IMR-90 (cell line): ENCODE data around the gene KRTAP4-16. TPM values are rescaled to one million over a fixed set of nuclear protein-coding genes. Genes with fewer than 3 reads are reported as not detected.

Experiments used
- ATAC-seq: fragments of 200-7000 bp; cut with Tn5 transposase; 2 replicates; pipeline ENCODE4 v1.9.1; 2020; ENCODE audit warnings: low read depth, mild to moderate bottlenecking, moderate library complexity
- BruUV-seq: library from RNA; stranded (reverse); fragments of 400-500 nt; replicated peaks from 2 replicates; lab custom pipeline; 2021; lab: Mats Ljungman, UMichigan
- CTCF ChIA-PET: fragments of 300-600 bp; formaldehyde crosslinking; extraction: SDS; loops from one replicate; lab custom pipeline; 2021; ENCODE audit warnings: antibody characterized with exemption; lab: Yijun Ruan, JAX
- POLR2A ChIA-PET: fragments of 300-600 bp; sonication (Branson Sonifier 250); formaldehyde crosslinking; loops from one replicate; lab custom pipeline; 2022; ENCODE audit warnings: antibody characterized with exemption; ENCODE audit not compliant: unreplicated experiment; lab: Charles Lee
- DNase-seq: peaks from one replicate; pipeline ENCODE4 v3.0.0; 2013
- H2AFZ ChIP-seq: replicated peaks from 2 replicates; pipeline ENCODE3; 2013; ENCODE audit warnings: low read length, mild to moderate bottlenecking; ENCODE audit not compliant: poor library complexity
- H2AK5ac ChIP-seq: 2 replicates; pipeline ENCODE4 v1.6.1; 2013; ENCODE audit warnings: low read depth, low read length, inconsistent platforms
- H2AK9ac ChIP-seq: replicated peaks from 2 replicates; pipeline ENCODE3; 2013; ENCODE audit warnings: mild to moderate bottlenecking, low read depth, low read length, moderate library complexity; ENCODE audit not compliant: poor library complexity
- H2BK120ac ChIP-seq: 2 replicates; pipeline ENCODE4 v1.6.1; 2013; ENCODE audit warnings: low read depth, low read length, inconsistent platforms
- H2BK15ac ChIP-seq: 3 replicates; pipeline ENCODE4 v1.6.1; 2013; ENCODE audit warnings: low read depth, low read length, inconsistent platforms
- H2BK20ac ChIP-seq: 2 replicates; pipeline ENCODE4 v1.6.1; 2013; ENCODE audit warnings: low read depth, mild to moderate bottlenecking, inconsistent platforms, low read length, moderate library complexity
- H2BK5ac ChIP-seq: 2 replicates; pipeline ENCODE4 v1.6.1; 2013; ENCODE audit warnings: mild to moderate bottlenecking, low read depth, low read length, inconsistent platforms; ENCODE audit not compliant: poor library complexity, severe bottlenecking
- H3K14ac ChIP-seq: replicated peaks from 2 replicates; pipeline ENCODE4 v1.6.1; 2013; ENCODE audit warnings: low read depth, low read length, inconsistent platforms
- H3K18ac ChIP-seq: 2 replicates; pipeline ENCODE4 v1.6.1; 2013; ENCODE audit warnings: low read depth, low read length, control low read depth
- H3K23ac ChIP-seq: 2 replicates; pipeline ENCODE4 v1.6.1; 2013; ENCODE audit warnings: low read depth, low read length, inconsistent platforms
- H3K27ac ChIP-seq: 2 replicates; pipeline ENCODE4 v1.5.1; 2013; ENCODE audit warnings: mild to moderate bottlenecking, control low read depth, low read length; ENCODE audit not compliant: insufficient read depth
- H3K27me3 ChIP-seq: 2 replicates; pipeline ENCODE4 v1.6.1; 2013; ENCODE audit warnings: low read length; ENCODE audit not compliant: control insufficient read depth, insufficient read depth
- H3K36me3 ChIP-seq: 2 replicates; pipeline ENCODE4 v1.6.1; 2013; ENCODE audit warnings: low read length, mixed read lengths; ENCODE audit not compliant: control insufficient read depth, insufficient read depth
- H3K4ac ChIP-seq: 2 replicates; pipeline ENCODE4 v1.6.1; 2013; ENCODE audit warnings: low read depth, low read length, inconsistent platforms
- H3K4me1 ChIP-seq: 2 replicates; pipeline ENCODE4 v1.6.1; 2013; ENCODE audit warnings: low read length, mixed read lengths; ENCODE audit not compliant: control insufficient read depth, insufficient read depth
- H3K4me2 ChIP-seq: 2 replicates; pipeline ENCODE4 v1.6.1; 2013; ENCODE audit warnings: low read depth, mild to moderate bottlenecking, control low read depth, low read length, moderate library complexity
- H3K4me3 ChIP-seq: 2 replicates; pipeline ENCODE4 v1.5.1; 2013; ENCODE audit warnings: low read depth, mild to moderate bottlenecking, control low read depth, low read length, moderate library complexity; ENCODE audit not compliant: insufficient read depth
- H3K56ac ChIP-seq: 2 replicates; pipeline ENCODE4 v1.6.1; 2013; ENCODE audit warnings: low read length, inconsistent platforms; ENCODE audit not compliant: insufficient read depth; ENCODE audit errors: extremely low read depth
- H3K79me1 ChIP-seq, 2 experiments: 2 replicates each; pipeline ENCODE4 v1.6.1; 2013; ENCODE audit warnings: low read length in 2 of 2, inconsistent platforms in 1 of 2, low read depth in 1 of 2
- H3K9ac ChIP-seq: 2 replicates; pipeline ENCODE4 v1.6.1; 2013; ENCODE audit warnings: low read depth, low read length, control low read depth
- H3K9me1 ChIP-seq: 2 replicates; pipeline ENCODE4 v1.6.1; 2013; ENCODE audit warnings: low read length, inconsistent platforms; ENCODE audit not compliant: insufficient read depth
- H3K9me3 ChIP-seq: 2 replicates; pipeline ENCODE4 v1.6.1; 2013; ENCODE audit warnings: low read length; ENCODE audit not compliant: control insufficient read depth, insufficient read depth
- H4K20me1 ChIP-seq: 2 replicates; pipeline ENCODE4 v1.6.1; 2013; ENCODE audit warnings: low read length, inconsistent platforms; ENCODE audit not compliant: insufficient read depth
- H4K5ac ChIP-seq: 2 replicates; pipeline ENCODE4 v1.6.1; 2013; ENCODE audit warnings: mild to moderate bottlenecking, low read depth, low read length, control low read depth
- H4K8ac ChIP-seq, 2 experiments: 2 replicates each; pipeline ENCODE4 v1.6.1; 2013; ENCODE audit warnings: low read depth in 2 of 2, low read length in 2 of 2, control low read depth in 1 of 2, inconsistent platforms in 1 of 2
- H4K91ac ChIP-seq: 2 replicates; pipeline ENCODE4 v1.6.1; 2013; ENCODE audit warnings: low read depth, low read length, inconsistent platforms; ENCODE audit not compliant: insufficient read depth
- BHLHE40 ChIP-seq: fragments of 150-350 bp; IDR thresholded peaks from 2 replicates; pipeline ENCODE4 v1.6.1; 2016; ENCODE audit warnings: mild to moderate bottlenecking, low read depth, low read length
- CEBPB ChIP-seq: IDR thresholded peaks from 2 replicates; pipeline ENCODE4 v1.6.1; 2012; ENCODE audit warnings: low read depth, low read length, improper control_type of control experiment
- CHD1 ChIP-seq: IDR thresholded peaks from 2 replicates; pipeline ENCODE4 v1.6.1; 2012; ENCODE audit warnings: low read depth, low read length, improper control_type of control experiment
- CTCF ChIP-seq: conservative IDR thresholded peaks from 2 replicates; pipeline ENCODE4 v1.5.1; 2012; ENCODE audit warnings: mild to moderate bottlenecking, low read depth, low read length, improper control_type of control experiment
- ELK1 ChIP-seq: fragments of 150-350 bp; IDR thresholded peaks from 2 replicates; pipeline ENCODE4 v1.6.1; 2016; ENCODE audit warnings: low read depth, mild to moderate bottlenecking, low read length, moderate library complexity, borderline replicate concordance
- FOS ChIP-seq: fragments of 150-350 bp; IDR thresholded peaks from 2 replicates; pipeline ENCODE4 v1.6.1; 2016; ENCODE audit warnings: low read depth, low read length
- MAFK ChIP-seq: IDR thresholded peaks from 2 replicates; pipeline ENCODE4 v1.6.1; 2012; ENCODE audit warnings: low read depth, low read length, improper control_type of control experiment
- MAZ ChIP-seq: IDR thresholded peaks from 2 replicates; pipeline ENCODE4 v1.6.1; 2012; ENCODE audit warnings: low read depth, mild to moderate bottlenecking, low read length, improper control_type of control experiment, moderate library complexity, borderline replicate concordance
- MXI1 ChIP-seq: IDR thresholded peaks from 2 replicates; pipeline ENCODE4 v1.6.1; 2012; ENCODE audit warnings: low read depth, mild to moderate bottlenecking, low read length, moderate library complexity, borderline replicate concordance
- NFE2L2 ChIP-seq: fragments of 150-350 bp; IDR thresholded peaks from 2 replicates; pipeline ENCODE4 v1.6.1; 2016; ENCODE audit warnings: low read depth, mild to moderate bottlenecking, low read length
- POLR2A ChIP-seq: IDR thresholded peaks from 2 replicates; pipeline ENCODE4 v1.6.1; 2012; ENCODE audit warnings: mild to moderate bottlenecking, low read depth, low read length
- RAD21 ChIP-seq: IDR thresholded peaks from 2 replicates; pipeline ENCODE4 v1.6.1; 2012; ENCODE audit warnings: low read length, improper control_type of control experiment
- RCOR1 ChIP-seq: IDR thresholded peaks from 2 replicates; pipeline ENCODE4 v1.6.1; 2012; ENCODE audit warnings: mild to moderate bottlenecking, low read length, improper control_type of control experiment; ENCODE audit not compliant: insufficient replicate concordance
- RFX5 ChIP-seq: IDR thresholded peaks from 2 replicates; pipeline ENCODE4 v1.8.0; 2012; ENCODE audit warnings: low read depth, mild to moderate bottlenecking, low read length, moderate library complexity
- SMC3 ChIP-seq: fragments of 150-350 bp; IDR thresholded peaks from 2 replicates; pipeline ENCODE4 v1.6.1; 2016; ENCODE audit warnings: low read depth, mild to moderate bottlenecking, antibody characterized with exemption, low read length, moderate library complexity
- USF2 ChIP-seq: fragments of 150-350 bp; IDR thresholded peaks from 2 replicates; pipeline ENCODE4 v1.6.1; 2017; ENCODE audit warnings: mild to moderate bottlenecking, antibody characterized with exemption, low read length, low read depth
- dilution Hi-C: fragments of 300-500 bp; cut with HindIII; formaldehyde crosslinking; loops from one replicate; pipeline ENCODE4 v1.14.3; 2018; ENCODE audit warnings: low sequenced_read_pairs; ENCODE audit not compliant: unreplicated experiment
- in situ Hi-C: fragments of 300-500 bp; cut with MboI; formaldehyde crosslinking; loops from 3 replicates; pipeline ENCODE4 v1.14.3; 2019; ENCODE audit warnings: low sequenced_read_pairs, inconsistent platforms, mixed read lengths
- intact Hi-C: fragments of 100-400 bp; cut with micrococcal nuclease; formaldehyde crosslinking; loops from 2 replicates; pipeline ENCODE4 v1.10.0; 2022
- polyA plus RNA-seq, 3 experiments: library from polyadenylated mRNA; depleted of rRNA; stranded (reverse); fragments of >200 nt; gene quantifications; 2 replicates each; pipeline ENCODE4 v1.2.3, GENCODE V29; 2012; ENCODE audit warnings: low replicate concordance in 1 of 3
- total RNA-seq: library from RNA; depleted of rRNA; stranded (reverse); fragments of >200 nt; gene quantifications from 2 replicates; pipeline ENCODE4 v1.2.3, GENCODE V29; 2012

The KRTAP4-16 gene
- total and polyA plus RNA-seq, 2 of the 4 experiments (the other 2 are of a cell fraction) = not detected

- ATAC-seq = no peak
- TF ChIP-seq USF2 (no peak), CEBPB (no peak), RAD21 (no peak), MAZ (no peak), BHLHE40 (no peak), MAFK (no peak), CTCF (no peak), CHD1 (no peak), ELK1 (no peak), FOS (no peak), RCOR1 (no peak), POLR2A (no peak), NFE2L2 (no peak), RFX5 (no peak), SMC3 (no peak), MXI1 (no peak)
- ChIA-PET CTCF (no interaction called here), POLR2A (no interaction called here)
- Histone ChIP-seq H3K14ac (no peak overlapping the region), H3K56ac (no peak overlapping the region), H3K18ac (no peak overlapping the region), H3K79me1 (no peaks in the 10 kb centered on the region), H3K4me3 (no peak overlapping the region), H3K23ac (no peak overlapping the region), H2AFZ (no peak overlapping the region), H3K9me3 (peaks cover 5% of the 10 kb centered on the region), H2AK5ac (no peak overlapping the region), H2BK5ac (no peak overlapping the region), H3K27me3 (no peaks in the 10 kb centered on the region), H4K5ac (no peak overlapping the region; the same call in 1 of the 2 replicates), H3K9ac (no peak overlapping the region), H3K36me3 (no peaks in the 10 kb centered on the region), H4K8ac (no peak overlapping the region), H2BK120ac (peak overlapping the region; percentile 3; the same call in 1 of the 2 replicates), H4K20me1 (no peaks in the 10 kb centered on the region), H3K27ac (no peak overlapping the region), H3K4me1 (no peaks in the 10 kb centered on the region; the same call in 1 of the 2 replicates), H3K4me2 (no peak overlapping the region), H2AK9ac (no peak overlapping the region), H3K9me1 (no peaks in the 10 kb centered on the region), H2BK15ac (no peak overlapping the region), H4K91ac (no peak overlapping the region), H2BK20ac (peak overlapping the region; percentile 32; the same call in 1 of the 2 replicates), H3K4ac (no peak overlapping the region)
- dilution Hi-C loops (no loop called here), in situ Hi-C loops (no loop called here), intact Hi-C loops (no loop called here)
- no peak for DNase-seq
- no TSS peak for BruUV-seq
Observed at GRCh38 chr17:41141361-41141760, 39.4 kb upstream of the KRTAP4-16 start.
